ENCODE measurements around the gene MSI2.

MSI2 gene

DNA sequence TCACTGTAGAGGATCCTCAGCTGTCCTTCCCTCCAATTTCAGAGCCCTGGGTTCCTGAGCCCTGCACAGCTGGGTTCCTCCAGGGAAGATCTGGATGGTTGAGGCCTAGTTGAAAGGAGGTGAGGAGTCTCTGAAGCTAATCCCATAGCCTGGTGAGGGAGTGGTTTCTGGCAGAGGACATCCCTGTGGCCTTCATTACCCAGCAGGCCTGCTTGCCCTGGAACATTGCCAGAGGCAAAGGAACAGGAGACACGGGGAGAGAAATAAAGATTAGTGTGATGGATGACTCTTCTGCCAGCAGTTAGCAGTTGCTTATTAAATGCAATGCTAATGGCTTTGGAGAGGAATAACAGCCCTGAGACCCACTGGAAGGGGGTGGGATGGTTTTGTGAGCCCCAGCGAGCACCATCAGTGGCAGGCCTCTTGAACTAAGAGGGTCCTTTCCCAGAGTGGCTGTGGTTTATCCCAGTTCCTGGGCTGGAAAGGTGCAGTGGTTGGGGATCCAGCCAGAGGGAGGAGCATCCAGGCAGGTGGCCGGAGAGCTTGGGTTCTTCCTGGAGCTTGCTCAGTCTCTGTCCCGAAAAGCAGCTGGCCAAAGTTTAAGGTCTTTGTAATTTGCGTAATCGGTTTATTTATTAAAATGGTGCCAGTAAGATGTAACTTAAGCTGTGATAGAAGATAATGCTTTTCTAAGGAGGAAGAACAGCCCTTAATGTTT is 279.1 kb downstream of the MSI2 start:
- no peak overlapping the region for H3K4me2 ChIP-seq (ENCODE audit: low read length)
- no peak overlapping the region for H3K27ac ChIP-seq (ENCODE audit: low read depth, low read length)
- H4K91ac ChIP-seq (ENCODE audit: low read depth, low read length), result peak overlapping the region; percentile 58
- peaks cover 34% of the 10 kb centered on the region for H3K79me1 ChIP-seq (ENCODE audit: low read length)
- H4K12ac ChIP-seq (ENCODE audit: low read depth, low read length), result no peak overlapping the region
- no peak overlapping the region for H3K23ac ChIP-seq (ENCODE audit: low read length)
- H3K27me3 ChIP-seq (ENCODE audit: insufficient read depth, low read length), result no peaks in the 10 kb centered on the region
- no peak overlapping the region for H3K9ac ChIP-seq (ENCODE audit: low read length)
- peak overlapping the region; percentile 44 for H4K8ac ChIP-seq (ENCODE audit: low read depth, low read length)
- WGBS (ENCODE audit: extremely low coverage, insufficient coverage, insufficient read length), result no CpG with 5 or more reads among the region's 6 CpGs
- peak overlapping the region; percentile 23 for H2AFZ ChIP-seq (ENCODE audit: insufficient read depth, low read length, poor library complexity)
- peak overlapping the region; percentile 21 for H3K4ac ChIP-seq (ENCODE audit: low read depth, low read length)
- H3K79me2 ChIP-seq (ENCODE audit: control insufficient read depth, insufficient read depth, low read length, poor library complexity), result peaks cover 3% of the 10 kb centered on the region
- H3K18ac ChIP-seq (ENCODE audit: low read length), result peak overlapping the region; percentile 80
- H3K9me3 ChIP-seq (ENCODE audit: insufficient read depth, low read depth, low read length), result no peaks in the 10 kb centered on the region
- H3K36me3 ChIP-seq (ENCODE audit: control insufficient read depth in 1 of 2, insufficient read depth in 2 of 2, low read length in 2 of 2), result peaks cover 3 to 4% of the 10 kb centered on the region in 2 experiments
- DNase-seq, result no peak
- H2BK120ac ChIP-seq (ENCODE audit: insufficient read depth, low read length, poor library complexity), result peak overlapping the region; percentile 6
- H3K4me1 ChIP-seq (ENCODE audit: control insufficient read depth in 1 of 2, insufficient read depth in 2 of 2, low read length in 2 of 2), result peaks cover 46 to 47% of the 10 kb centered on the region in 2 experiments
- H2BK12ac ChIP-seq (ENCODE audit: low read length), result peak overlapping the region; percentile 67
- H2AK5ac ChIP-seq (ENCODE audit: low read length), result peak overlapping the region; percentile 76
- peak overlapping the region; percentile 62 for H3K14ac ChIP-seq (ENCODE audit: low read length)
- peak overlapping the region; percentile 37 for H2BK5ac ChIP-seq (ENCODE audit: low read depth, low read length, poor library complexity)
- H3K4me3 ChIP-seq (ENCODE audit: low read depth, low read length), result no peak overlapping the region

DNA sequence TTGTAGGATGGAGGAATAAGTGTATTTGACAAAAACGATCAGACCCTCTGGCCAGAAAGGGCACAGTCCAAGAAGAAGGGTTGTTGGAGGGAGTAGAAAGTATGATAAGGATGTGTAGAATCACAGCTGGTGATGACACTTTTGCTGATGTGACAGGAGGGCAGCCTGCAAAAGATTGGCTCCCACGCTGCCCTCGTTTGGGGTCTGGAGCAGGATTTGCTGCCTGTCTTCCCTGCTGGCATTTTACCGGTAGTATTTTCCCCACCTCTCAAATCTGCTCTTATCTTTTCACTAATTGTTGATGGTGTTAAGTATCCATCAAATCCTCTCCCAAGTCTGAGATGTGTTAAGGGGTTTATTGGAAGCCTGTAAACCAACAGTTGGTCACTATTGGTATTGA is 280.0 kb downstream of the MSI2 start:
- H3K27ac ChIP-seq (ENCODE audit: low read depth, low read length), result no peak overlapping the region
- H3K4me3 ChIP-seq (ENCODE audit: low read depth, low read length), result no peak overlapping the region
- H2AFZ ChIP-seq (ENCODE audit: insufficient read depth, low read length, poor library complexity), result no peak overlapping the region
- H4K91ac ChIP-seq (ENCODE audit: low read depth, low read length), result no peak overlapping the region
- H3K9ac ChIP-seq (ENCODE audit: low read length), result no peak overlapping the region
- H3K9me3 ChIP-seq (ENCODE audit: insufficient read depth, low read depth, low read length), result no peaks in the 10 kb centered on the region
- no peak overlapping the region for H3K14ac ChIP-seq (ENCODE audit: low read length)
- DNase-seq, result no peak
- H2BK12ac ChIP-seq (ENCODE audit: low read length), result no peak overlapping the region
- H2BK120ac ChIP-seq (ENCODE audit: insufficient read depth, low read length, poor library complexity), result no peak overlapping the region
- H4K12ac ChIP-seq (ENCODE audit: low read depth, low read length), result no peak overlapping the region
- H4K8ac ChIP-seq (ENCODE audit: low read depth, low read length), result no peak overlapping the region
- no CpG with 5 or more reads among the region's 4 CpGs for WGBS (ENCODE audit: extremely low coverage, insufficient coverage, insufficient read length)
- H3K27me3 ChIP-seq (ENCODE audit: insufficient read depth, low read length), result no peaks in the 10 kb centered on the region
- peaks cover 43% of the 10 kb centered on the region in 2 experiments for H3K4me1 ChIP-seq (ENCODE audit: control insufficient read depth in 1 of 2, insufficient read depth in 2 of 2, low read length in 2 of 2)
- no peak overlapping the region for H2BK5ac ChIP-seq (ENCODE audit: low read depth, low read length, poor library complexity)
- peaks cover 3 to 4% of the 10 kb centered on the region in 2 experiments for H3K36me3 ChIP-seq (ENCODE audit: control insufficient read depth in 1 of 2, insufficient read depth in 2 of 2, low read length in 2 of 2)
- H3K18ac ChIP-seq (ENCODE audit: low read length), result no peak overlapping the region
- H2AK5ac ChIP-seq (ENCODE audit: low read length), result no peak overlapping the region
- no peak overlapping the region for H3K4me2 ChIP-seq (ENCODE audit: low read length)
- no peak overlapping the region for H3K23ac ChIP-seq (ENCODE audit: low read length)
- H3K79me1 ChIP-seq (ENCODE audit: low read length), result peaks cover 30% of the 10 kb centered on the region
- no peak overlapping the region for H3K4ac ChIP-seq (ENCODE audit: low read depth, low read length)
- H3K79me2 ChIP-seq (ENCODE audit: control insufficient read depth, insufficient read depth, low read length, poor library complexity), result peaks cover 3% of the 10 kb centered on the region

DNA sequence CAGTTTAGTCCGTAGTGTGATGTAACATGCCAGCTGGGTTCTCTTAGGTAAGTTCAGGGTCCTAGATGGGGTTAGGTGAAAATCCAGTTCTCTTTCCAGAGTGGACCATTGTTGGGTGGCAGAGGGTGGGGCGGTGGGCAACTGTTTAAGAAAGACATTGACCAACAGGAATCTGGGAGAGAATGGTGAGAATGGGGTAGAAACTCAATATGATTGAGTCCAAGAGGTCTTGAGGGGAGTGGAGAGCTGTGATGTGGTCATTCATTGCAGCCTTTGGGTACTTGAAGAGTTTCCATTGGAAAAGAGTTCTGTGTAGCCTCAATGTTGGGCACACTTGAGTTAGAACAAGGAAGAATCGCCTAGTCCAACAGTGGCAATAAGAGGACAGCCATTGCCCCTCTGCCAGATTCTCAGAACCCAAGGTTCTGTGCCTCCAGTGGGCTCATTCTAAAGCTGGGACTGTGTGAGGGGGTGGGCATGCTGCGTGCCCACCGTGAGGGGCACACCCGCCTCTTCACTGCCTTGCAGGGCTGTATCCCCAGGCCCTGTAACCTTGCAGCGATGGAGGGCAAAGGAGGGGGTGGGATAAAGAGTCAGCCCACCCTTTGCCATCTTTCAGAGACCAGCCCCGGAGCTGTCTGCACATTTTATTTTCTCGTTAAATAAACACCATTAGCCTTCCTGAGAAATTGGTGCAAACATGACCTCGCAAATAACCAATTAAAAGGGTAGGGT is 280.6 kb downstream of the MSI2 start:
- Histone ChIP-seq H4K91ac (ENCODE audit: low read depth, low read length) (no peak overlapping the region), H3K79me2 (ENCODE audit: control insufficient read depth, insufficient read depth, low read length, poor library complexity) (peaks cover 3% of the 10 kb centered on the region), H3K4me1 (ENCODE audit: control insufficient read depth in 1 of 2, insufficient read depth in 2 of 2, low read length in 2 of 2) (peaks cover 42% of the 10 kb centered on the region in 2 experiments), H3K9ac (ENCODE audit: low read length) (no peak overlapping the region), H2AFZ (ENCODE audit: insufficient read depth, low read length, poor library complexity) (no peak overlapping the region), H3K36me3 (ENCODE audit: control insufficient read depth in 1 of 2, insufficient read depth in 2 of 2, low read length in 2 of 2) (peaks cover 3 to 4% of the 10 kb centered on the region in 2 experiments), H4K8ac (ENCODE audit: low read depth, low read length) (no peak overlapping the region), H2BK5ac (ENCODE audit: low read depth, low read length, poor library complexity) (no peak overlapping the region), H3K4me2 (ENCODE audit: low read length) (no peak overlapping the region), H3K14ac (ENCODE audit: low read length) (no peak overlapping the region), H3K4me3 (ENCODE audit: low read depth, low read length) (no peak overlapping the region), H2BK120ac (ENCODE audit: insufficient read depth, low read length, poor library complexity) (no peak overlapping the region), H2AK5ac (ENCODE audit: low read length) (peak overlapping the region; percentile 35), H3K23ac (ENCODE audit: low read length) (no peak overlapping the region), H3K4ac (ENCODE audit: low read depth, low read length) (no peak overlapping the region), H3K18ac (ENCODE audit: low read length) (no peak overlapping the region), H4K12ac (ENCODE audit: low read depth, low read length) (no peak overlapping the region), H3K27ac (ENCODE audit: low read depth, low read length) (no peak overlapping the region), H3K9me3 (ENCODE audit: insufficient read depth, low read depth, low read length) (no peaks in the 10 kb centered on the region), H3K27me3 (ENCODE audit: insufficient read depth, low read length) (no peaks in the 10 kb centered on the region), H3K79me1 (ENCODE audit: low read length) (peaks cover 27% of the 10 kb centered on the region), H2BK12ac (ENCODE audit: low read length) (peak overlapping the region; percentile 68)
- no peak for DNase-seq
- WGBS (ENCODE audit: extremely low coverage, insufficient coverage, insufficient read length), result no CpG with 5 or more reads among the region's 10 CpGs

DNA sequence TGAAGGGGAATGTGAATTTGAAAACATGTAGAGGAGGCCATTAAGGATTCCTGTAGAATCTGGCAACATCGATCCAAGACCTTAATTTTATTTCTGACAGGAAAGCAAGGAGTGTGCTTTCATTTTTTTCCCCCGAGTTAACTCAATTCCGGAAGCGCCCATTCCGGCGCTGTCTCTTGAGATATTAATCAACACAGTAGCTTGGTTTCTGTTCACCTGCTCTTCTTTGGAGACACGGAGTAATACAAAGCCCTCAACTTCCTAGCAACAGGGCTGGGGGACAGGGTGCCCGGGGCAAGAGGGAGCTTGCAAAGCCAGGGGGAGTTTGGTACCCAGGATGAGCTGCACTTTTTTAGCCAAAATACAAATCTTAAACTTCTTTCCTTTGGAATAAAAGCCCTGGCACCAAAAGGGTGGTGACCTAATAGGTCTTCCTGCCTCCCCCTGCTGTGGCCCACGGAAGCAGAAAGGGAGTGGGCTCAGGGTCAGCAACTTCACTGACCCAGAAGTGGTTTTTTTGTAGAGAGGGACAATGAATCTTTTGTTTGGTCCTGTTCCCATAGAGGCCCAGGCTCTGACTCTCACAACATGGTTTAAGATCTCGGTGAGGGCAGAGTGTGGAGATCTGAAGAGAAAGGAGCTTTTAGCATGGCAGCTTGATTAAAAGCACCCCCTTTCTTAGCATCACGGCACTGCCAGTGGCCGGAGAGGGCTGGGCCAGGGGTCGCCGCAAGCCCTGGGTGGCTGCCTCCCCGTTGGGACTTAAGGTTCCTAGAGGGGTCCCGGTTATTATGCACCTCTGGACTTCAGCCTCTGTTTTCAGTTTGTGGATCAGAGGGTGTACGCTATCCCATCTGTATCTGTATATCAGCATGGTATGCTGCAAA is 281.4 kb downstream of the MSI2 start:
- Histone ChIP-seq H2AK5ac (ENCODE audit: low read length) (no peak overlapping the region), H3K4ac (ENCODE audit: low read depth, low read length) (no peak overlapping the region), H3K27ac (ENCODE audit: low read depth, low read length) (no peak overlapping the region), H4K8ac (ENCODE audit: low read depth, low read length) (no peak overlapping the region), H3K79me1 (ENCODE audit: low read length) (peaks cover 20% of the 10 kb centered on the region), H3K36me3 (ENCODE audit: control insufficient read depth in 1 of 2, insufficient read depth in 2 of 2, low read length in 2 of 2) (peaks cover 2 to 4% of the 10 kb centered on the region in 2 experiments), H2BK5ac (ENCODE audit: low read depth, low read length, poor library complexity) (no peak overlapping the region), H3K27me3 (ENCODE audit: insufficient read depth, low read length) (no peaks in the 10 kb centered on the region), H3K4me2 (ENCODE audit: low read length) (no peak overlapping the region), H3K14ac (ENCODE audit: low read length) (no peak overlapping the region), H3K18ac (ENCODE audit: low read length) (no peak overlapping the region), H3K9ac (ENCODE audit: low read length) (no peak overlapping the region), H3K23ac (ENCODE audit: low read length) (no peak overlapping the region), H2AFZ (ENCODE audit: insufficient read depth, low read length, poor library complexity) (no peak overlapping the region), H2BK12ac (ENCODE audit: low read length) (no peak overlapping the region), H3K4me3 (ENCODE audit: low read depth, low read length) (no peak overlapping the region), H4K91ac (ENCODE audit: low read depth, low read length) (no peak overlapping the region), H3K79me2 (ENCODE audit: control insufficient read depth, insufficient read depth, low read length, poor library complexity) (peaks cover 3% of the 10 kb centered on the region), H3K4me1 (ENCODE audit: control insufficient read depth in 1 of 2, insufficient read depth in 2 of 2, low read length in 2 of 2) (peaks cover 35 to 37% of the 10 kb centered on the region in 2 experiments), H4K12ac (ENCODE audit: low read depth, low read length) (no peak overlapping the region), H2BK120ac (ENCODE audit: insufficient read depth, low read length, poor library complexity) (no peak overlapping the region), H3K9me3 (ENCODE audit: insufficient read depth, low read depth, low read length) (no peaks in the 10 kb centered on the region)
- no peak for DNase-seq
- no CpG with 5 or more reads among the region's 17 CpGs for WGBS (ENCODE audit: extremely low coverage, insufficient coverage, insufficient read length)
